Astrocyte of the cerebellum (primary cell): ENCODE measurements around the gene C6.

Source experiments
- DNase-seq: peaks from one replicate; pipeline ENCODE4 v3.0.0-alpha.2; 2011; ENCODE audit warnings: low read depth
- H3K4me3 ChIP-seq: 2 replicates; pipeline ENCODE4 v1.5.1; 2011; ENCODE audit warnings: mild to moderate bottlenecking, low read depth, low read length, moderate library complexity
- in situ Hi-C: cut with HindIII; loops from 2 replicates; pipeline ENCODE4 v1.10.0; 2017; ENCODE audit warnings: low sequenced_read_pairs
- TF ChIP-seq, protein P1 (sequence below): IDR thresholded peaks from 2 replicates; pipeline ENCODE4 v1.5.1; 2012; ENCODE audit warnings: low read length, low read depth, moderate library complexity, mild to moderate bottlenecking; ENCODE audit errors: missing control alignments

Gene C6

DNA sequence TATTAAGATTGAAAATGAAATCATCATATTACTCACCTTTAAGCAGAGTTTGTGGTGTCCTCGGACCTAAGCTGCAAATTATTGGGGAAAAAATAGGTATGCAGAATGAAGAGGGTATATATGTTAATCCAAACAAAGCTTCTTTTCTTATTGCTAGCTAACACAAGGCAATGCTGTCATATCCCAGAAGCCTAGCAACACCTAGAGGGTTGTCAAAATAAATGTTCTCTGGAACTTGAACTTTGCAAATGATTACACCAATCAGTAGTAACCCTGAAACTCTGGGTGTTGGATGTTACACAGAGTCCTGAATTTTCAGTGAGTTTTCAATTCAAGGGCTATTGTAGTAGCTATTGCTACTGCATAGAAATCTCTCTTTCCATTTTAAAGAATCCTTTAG, at the start of gene C6:
TSS of gene C6 (minus strand) at position 193 of the 400 bp plus-strand sequence. CDS start 10,302 bp downstream, outside the sequence.
- TF ChIP-seq, protein P1, sequence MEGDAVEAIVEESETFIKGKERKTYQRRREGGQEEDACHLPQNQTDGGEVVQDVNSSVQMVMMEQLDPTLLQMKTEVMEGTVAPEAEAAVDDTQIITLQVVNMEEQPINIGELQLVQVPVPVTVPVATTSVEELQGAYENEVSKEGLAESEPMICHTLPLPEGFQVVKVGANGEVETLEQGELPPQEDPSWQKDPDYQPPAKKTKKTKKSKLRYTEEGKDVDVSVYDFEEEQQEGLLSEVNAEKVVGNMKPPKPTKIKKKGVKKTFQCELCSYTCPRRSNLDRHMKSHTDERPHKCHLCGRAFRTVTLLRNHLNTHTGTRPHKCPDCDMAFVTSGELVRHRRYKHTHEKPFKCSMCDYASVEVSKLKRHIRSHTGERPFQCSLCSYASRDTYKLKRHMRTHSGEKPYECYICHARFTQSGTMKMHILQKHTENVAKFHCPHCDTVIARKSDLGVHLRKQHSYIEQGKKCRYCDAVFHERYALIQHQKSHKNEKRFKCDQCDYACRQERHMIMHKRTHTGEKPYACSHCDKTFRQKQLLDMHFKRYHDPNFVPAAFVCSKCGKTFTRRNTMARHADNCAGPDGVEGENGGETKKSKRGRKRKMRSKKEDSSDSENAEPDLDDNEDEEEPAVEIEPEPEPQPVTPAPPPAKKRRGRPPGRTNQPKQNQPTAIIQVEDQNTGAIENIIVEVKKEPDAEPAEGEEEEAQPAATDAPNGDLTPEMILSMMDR: no peak
- no peak for DNase-seq
- no peak within 1 kb of the TSS for H3K4me3 ChIP-seq
- in situ Hi-C loops: no loop called here

DNA sequence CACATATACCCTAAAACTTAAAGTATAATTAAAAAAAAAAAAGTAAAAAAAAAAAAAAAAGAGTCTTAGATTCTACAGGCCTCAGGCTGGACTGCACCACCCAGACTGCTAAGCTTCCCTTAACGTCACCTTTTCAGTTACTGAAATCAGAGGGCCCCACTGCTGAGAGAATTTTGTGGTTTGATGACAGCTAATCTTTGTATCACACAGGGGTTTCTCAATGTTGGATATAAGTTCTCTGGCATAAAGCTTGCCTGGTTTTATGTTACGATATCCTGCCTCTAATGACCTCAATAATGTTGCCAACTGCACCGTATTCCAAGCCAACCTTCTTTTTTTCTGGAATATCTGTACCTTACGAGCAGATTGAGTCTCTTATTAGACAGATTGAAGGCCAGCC, 43.1 kb upstream of the C6 start:
- TF ChIP-seq, protein P1: no peak
- in situ Hi-C loops: loop anchor here (25.0 kb wide), 1 partner anchor 581 kb away; no protein-coding TSS in a partner anchor
- H3K4me3 ChIP-seq: no peak overlapping the region
- peak; percentile 62 for DNase-seq

DNA sequence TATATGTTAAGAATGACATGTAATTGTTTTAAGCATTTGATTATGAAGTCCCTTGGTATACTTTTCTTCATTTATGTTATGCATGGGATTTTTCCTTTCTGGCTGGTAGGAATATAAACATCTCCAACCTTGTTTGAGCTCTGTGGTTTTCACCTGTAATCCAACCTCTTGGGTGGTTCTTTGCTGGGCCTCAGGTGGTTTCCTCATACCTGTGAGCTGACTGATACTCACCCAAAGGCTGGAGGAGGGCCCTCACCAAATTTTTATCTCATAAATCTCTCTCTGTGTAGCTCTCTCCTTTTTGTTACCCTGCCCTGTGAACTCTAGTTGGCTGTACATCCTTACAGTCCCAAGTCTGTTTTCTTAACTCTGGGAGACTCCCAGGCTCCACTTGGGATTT, 39.8 kb upstream of the C6 start:
- in situ Hi-C loops: loop anchor here (25.0 kb wide), 1 partner anchor 584 kb away; no protein-coding TSS in a partner anchor
- TF ChIP-seq, protein P1: no peak
- DNase-seq: no peak
- no peak overlapping the region for H3K4me3 ChIP-seq

DNA sequence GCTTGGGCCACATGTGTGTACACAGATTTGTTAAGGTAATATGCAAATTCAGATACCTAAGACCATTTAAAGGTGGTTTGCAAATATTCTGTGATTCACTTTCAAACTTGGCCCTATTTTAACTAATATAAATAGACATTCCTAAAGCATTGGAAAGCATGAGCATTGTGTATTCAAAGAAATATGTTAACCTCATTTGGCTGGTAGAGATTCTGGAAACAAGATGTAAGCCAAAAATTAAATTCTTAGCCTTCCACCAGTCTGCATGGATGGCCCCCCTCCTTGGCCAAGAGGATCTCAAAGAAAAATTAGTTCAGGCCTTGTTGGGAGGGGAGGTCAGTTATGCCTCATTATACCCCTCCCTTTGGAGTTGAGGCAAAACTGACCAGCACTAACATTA, 38.7 kb upstream of the C6 start:
- TF ChIP-seq, protein P1: no peak
- in situ Hi-C loops: loop anchor here (25.0 kb wide), 1 partner anchor 585 kb away; no protein-coding TSS in a partner anchor
- H3K4me3 ChIP-seq: no peak overlapping the region
- peak; percentile 45 for DNase-seq

DNA sequence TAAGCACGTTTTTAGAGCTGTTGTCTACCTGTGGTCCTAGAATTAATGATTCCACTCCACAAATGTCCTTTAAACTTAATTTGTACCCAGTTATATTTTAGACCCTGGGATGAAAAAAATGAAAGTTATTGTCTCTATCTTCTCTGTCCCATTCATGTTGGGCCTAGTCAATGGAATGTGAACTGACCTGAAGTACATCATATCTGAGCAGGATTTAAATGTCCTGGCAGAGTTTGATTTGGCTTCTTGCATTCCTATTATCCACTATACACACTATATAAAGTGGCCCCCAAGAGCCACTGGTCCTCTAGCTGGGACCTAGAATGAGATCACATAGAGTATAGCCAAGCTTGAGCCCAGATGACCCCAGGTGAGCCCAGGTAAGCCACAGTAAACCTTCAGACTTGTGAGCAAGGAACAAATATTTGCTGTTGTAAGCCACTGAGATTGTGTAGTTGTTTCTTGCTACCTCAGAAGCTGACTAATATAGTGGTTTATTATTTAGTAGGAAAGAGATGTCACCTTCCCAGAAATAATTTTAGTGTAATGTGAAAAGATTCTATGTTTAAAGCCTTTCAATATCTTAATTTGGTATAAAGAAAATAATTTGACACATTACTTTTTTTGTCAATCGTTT, 37.1 kb upstream of the C6 start:
- no peak overlapping the region for H3K4me3 ChIP-seq
- TF ChIP-seq, protein P1: no peak
- no peak for DNase-seq
- in situ Hi-C loops: loop anchor here (25.0 kb wide), 1 partner anchor 587 kb away; no protein-coding TSS in a partner anchor

DNA sequence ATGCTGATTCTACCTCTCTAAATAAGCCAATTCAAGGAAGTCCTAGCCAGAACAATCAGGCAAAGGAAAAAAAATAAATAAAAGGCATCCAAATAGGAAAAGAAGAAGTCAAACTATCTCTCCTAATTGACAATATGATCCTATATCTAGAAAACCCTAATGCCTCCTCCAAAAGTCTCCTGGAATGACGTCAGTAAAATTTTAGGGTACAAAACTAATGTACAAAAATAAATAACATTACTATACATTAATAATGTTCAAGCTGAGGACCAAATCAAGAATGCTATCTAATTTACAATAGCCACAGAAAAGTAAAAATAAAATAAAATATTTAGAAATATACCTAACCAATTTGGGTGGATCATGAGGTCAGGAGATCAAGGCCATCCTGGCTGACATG, 33.8 kb upstream of the C6 start:
- H3K4me3 ChIP-seq: no peak overlapping the region
- DNase-seq: no peak
- in situ Hi-C loops: no loop called here
- TF ChIP-seq, protein P1: no peak
